ENCODE data around the gene CCM2. TPM values are rescaled to one million over a fixed set of nuclear protein-coding genes. Genes with fewer than 3 reads are reported as not detected.

CCM2 gene
- total RNA-seq, 3 donors from 2014 or later (not counting 1 experiment from before 2014, with no cell fraction given): 66.2 to 104 (median 97.5) TPM

GRCh38 chr7:44960011-44960580 lies 39.9 kb upstream of the CCM2 start:
- 74% methylated on average over 4 of the region's 4 CpGs for WGBS (ENCODE audit: insufficient coverage)
- no peaks in the 10 kb centered on the region for H3K27me3 ChIP-seq (ENCODE audit: control insufficient read depth, insufficient read depth, low read length)
- H3K27ac Mint-ChIP-seq: peak overlapping the region; percentile 87 to 95
- peaks cover 21% of the 10 kb centered on the region for H3K36me3 ChIP-seq (ENCODE audit: control insufficient read depth, insufficient read depth, low read length)
- ATAC-seq (peak in 1 of 3 donors; percentile 41), DNase-seq (peak in 1 of 2 donors; percentile 44)
- H3K9me3 ChIP-seq (ENCODE audit: control insufficient read depth, insufficient read depth, low read length): no peaks in the 10 kb centered on the region
- no peak overlapping the region for H3K4me3 ChIP-seq (ENCODE audit: low read length)
- no peak overlapping the region for H3K4me3 Mint-ChIP-seq
- no peaks in the 10 kb centered on the region for H3K27me3 Mint-ChIP-seq (ENCODE audit: low read depth in 2 of 2)
- H3K4me1 Mint-ChIP-seq: peaks cover 30 to 32% of the 10 kb centered on the region in 2 donors
- no peak for TF ChIP-seq CTCF (IDR thresholded peaks at IDR 0.05)
- no peaks in the 10 kb centered on the region for H3K9me3 Mint-ChIP-seq
- H3K27ac ChIP-seq (ENCODE audit: low read length): peak overlapping the region; percentile 81
- intact Hi-C loops (cut with micrococcal nuclease): no loop called here
- peaks cover 21% of the 10 kb centered on the region for H3K4me1 ChIP-seq (ENCODE audit: control insufficient read depth, insufficient read depth, low read length)
- no peaks in the 10 kb centered on the region for H3K36me3 Mint-ChIP-seq

- WGBS (ENCODE audit: insufficient coverage): 89% methylated on average over 16 of the region's 16 CpGs
- Mint-ChIP-seq H3K27me3 (ENCODE audit: low read depth in 2 of 2) (no peaks in the 10 kb centered on the region), H3K9me3 (no peaks in the 10 kb centered on the region), H3K4me1 (peaks cover 21 to 23% of the 10 kb centered on the region in 2 donors), H3K4me3 (no peak overlapping the region), H3K36me3 (no peaks in the 10 kb centered on the region), H3K27ac (peak overlapping the region in 1 of 2 donors; percentile 95)
- TF ChIP-seq CTCF (IDR thresholded peaks at IDR 0.05): no peak
- Histone ChIP-seq H3K27ac (ENCODE audit: low read length) (no peak overlapping the region), H3K27me3 (ENCODE audit: control insufficient read depth, insufficient read depth, low read length) (no peaks in the 10 kb centered on the region), H3K4me1 (ENCODE audit: control insufficient read depth, insufficient read depth, low read length) (peaks cover 15% of the 10 kb centered on the region), H3K36me3 (ENCODE audit: control insufficient read depth, insufficient read depth, low read length) (peaks cover 39% of the 10 kb centered on the region), H3K4me3 (ENCODE audit: low read length) (no peak overlapping the region), H3K9me3 (ENCODE audit: control insufficient read depth, insufficient read depth, low read length) (no peaks in the 10 kb centered on the region)
- intact Hi-C loops (cut with micrococcal nuclease): no loop called here
- ATAC-seq (peak in 1 of 3 donors; percentile 14), DNase-seq (peak in 1 of 2 donors; percentile 50)
These were observed 38.0 kb upstream of the CCM2 start for GRCh38 chr7:44961844-44962482.

GRCh38 chr7:44962483-44963251 lies 37.3 kb upstream of the CCM2 start:
- H3K27ac Mint-ChIP-seq: peak overlapping the region in 1 of 2 donors; percentile 95
- Histone ChIP-seq H3K36me3 (ENCODE audit: control insufficient read depth, insufficient read depth, low read length) (peaks cover 46% of the 10 kb centered on the region), H3K9me3 (ENCODE audit: control insufficient read depth, insufficient read depth, low read length) (no peaks in the 10 kb centered on the region), H3K27me3 (ENCODE audit: control insufficient read depth, insufficient read depth, low read length) (no peaks in the 10 kb centered on the region), H3K4me3 (ENCODE audit: low read length) (no peak overlapping the region), H3K27ac (ENCODE audit: low read length) (no peak overlapping the region), H3K4me1 (ENCODE audit: control insufficient read depth, insufficient read depth, low read length) (peaks cover 15% of the 10 kb centered on the region)
- 91% methylated on average over 76 of the region's 76 CpGs for WGBS (ENCODE audit: insufficient coverage)
- intact Hi-C loops (cut with micrococcal nuclease): no loop called here
- H3K9me3 Mint-ChIP-seq: no peaks in the 10 kb centered on the region
- H3K27me3 Mint-ChIP-seq (ENCODE audit: low read depth in 2 of 2): no peaks in the 10 kb centered on the region
- no peaks in the 10 kb centered on the region for H3K36me3 Mint-ChIP-seq
- H3K4me1 Mint-ChIP-seq: peaks cover 21 to 23% of the 10 kb centered on the region in 2 donors
- no peak for ATAC-seq
- DNase-seq: peak in 1 of 2 donors; percentile 25
- TF ChIP-seq CTCF (IDR thresholded peaks at IDR 0.05): no peak
- H3K4me3 Mint-ChIP-seq: no peak overlapping the region
